DMS 273 treated with DMSO at 0.1 percent for 48 hours (cell line): ENCODE results near the gene GLI3.

Source experiments
- DNase-seq: peaks from one replicate; lab custom pipeline; 2025; lab: John Stamatoyannopoulos, UW

Gene GLI3

GRCh38 chr7:42143711-42144600 lies 93.1 kb downstream of the GLI3 start:
- DNase-seq: no peak

GRCh38 chr7:42142089-42142488 lies 94.9 kb downstream of the GLI3 start:
- DNase-seq: no peak

- no peak for DNase-seq
Measured at GRCh38 chr7:42139751-42140150, 97.3 kb downstream of the GLI3 start.

GRCh38 chr7:42138691-42139090 lies 98.3 kb downstream of the GLI3 start:
- DNase-seq: no peak

GRCh38 chr7:42137941-42138340 lies 99.1 kb downstream of the GLI3 start:
- DNase-seq: no peak

- no peak for DNase-seq
Measured at GRCh38 chr7:42137431-42137830, 99.6 kb downstream of the GLI3 start.

GRCh38 chr7:42135728-42136127 lies 101.3 kb downstream of the GLI3 start:
- no peak for DNase-seq

GRCh38 chr7:42134276-42134876 lies 102.6 kb downstream of the GLI3 start:
- DNase-seq: no peak

- DNase-seq: no peak
Measured at GRCh38 chr7:42133321-42133720, 103.7 kb downstream of the GLI3 start.

GRCh38 chr7:42128703-42129102 lies 108.3 kb downstream of the GLI3 start:
- DNase-seq: no peak

GRCh38 chr7:42127232-42127622 lies 109.8 kb downstream of the GLI3 start:
- no peak for DNase-seq

- no peak for DNase-seq
Measured at GRCh38 chr7:42126475-42127231, 110.4 kb downstream of the GLI3 start.

- no peak for DNase-seq
Measured at GRCh38 chr7:42125321-42125720, 111.7 kb downstream of the GLI3 start.

- DNase-seq: no peak
Measured at GRCh38 chr7:42123716-42124115, 113.3 kb downstream of the GLI3 start.

GRCh38 chr7:42120191-42120590 lies 116.8 kb downstream of the GLI3 start:
- no peak for DNase-seq

- DNase-seq: no peak
Measured at GRCh38 chr7:42117201-42117600, 119.8 kb downstream of the GLI3 start.

GRCh38 chr7:42115795-42116194 lies 121.2 kb downstream of the GLI3 start:
- no peak for DNase-seq

GRCh38 chr7:42110333-42110732 lies 126.7 kb downstream of the GLI3 start:
- DNase-seq: no peak

GRCh38 chr7:42108803-42109528 lies 128.0 kb downstream of the GLI3 start:
- no peak for DNase-seq

GRCh38 chr7:42107484-42108240 lies 129.3 kb downstream of the GLI3 start:
- DNase-seq: no peak

- no peak for DNase-seq
Measured at GRCh38 chr7:42106562-42106961, 130.4 kb downstream of the GLI3 start.
